ENCODE data around the gene TBC1D14. TPM values are rescaled to one million over a fixed set of nuclear protein-coding genes. Genes with fewer than 3 reads are reported as not detected.

TBC1D14 gene
- total and polyA plus RNA-seq, 9 of the 15 experiments (the other 6 are each of a cell fraction or from before 2014, with no cell fraction given), result 2.1 to 59.6 (median 44.8) TPM

DNA sequence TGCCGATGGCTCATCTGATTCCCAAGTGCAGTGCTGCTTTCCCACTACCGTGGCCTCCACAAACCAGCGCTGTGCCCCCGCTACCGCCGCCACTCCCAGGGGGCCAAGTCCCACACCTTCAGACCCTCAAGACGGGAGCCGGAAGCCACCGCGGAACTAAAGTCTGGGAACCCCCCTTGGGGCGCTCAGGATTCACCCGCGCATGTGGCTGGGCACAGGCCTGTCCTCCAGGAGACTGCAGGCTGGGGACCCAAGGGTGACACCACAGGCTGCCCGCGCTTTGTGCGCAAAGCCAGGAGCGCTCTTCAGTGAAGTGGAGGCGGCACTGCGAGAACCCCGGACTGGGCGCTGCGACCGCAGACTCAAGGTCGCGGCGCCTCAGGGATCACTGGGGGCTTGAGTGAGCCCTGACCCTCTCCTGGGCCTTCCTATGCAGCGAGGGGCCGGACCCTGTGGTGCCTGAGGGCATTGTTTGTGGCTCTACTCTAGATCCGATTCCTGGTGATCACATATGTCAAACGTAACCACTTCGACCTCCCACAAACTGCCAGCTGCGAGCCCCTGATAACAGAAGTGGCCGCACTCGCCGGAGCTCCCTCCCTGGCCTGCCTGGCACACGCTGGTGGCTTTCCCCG is 20.4 kb upstream of the TBC1D14 start:
- H3K4me2 ChIP-seq (ENCODE audit: insufficient read depth, low read length), result no peak overlapping the region
- 91% methylated on average over 33 of the region's 37 CpGs for WGBS (ENCODE audit: insufficient coverage, low coverage, missing lambda C conversion rate)
- peaks cover 31 to 53% of the 10 kb centered on the region in 2 experiments for H3K4me1 ChIP-seq (replicated peaks in 1 of 2; ENCODE audit: control insufficient read depth in 2 of 2, insufficient read depth in 2 of 2, low read length in 2 of 2)
- DNase-seq (ENCODE audit: extremely low read depth in 1 of 4, low spot score in 3 of 4) (no peak), FAIRE-seq (no peak), ATAC-seq (no peak)
- intact Hi-C loops (cut with micrococcal nuclease) (no loop called here), in situ Hi-C loops (cut with MboI) (no loop called here)
- no peaks in the 10 kb centered on the region for H3K79me2 ChIP-seq (ENCODE audit: control insufficient read depth, insufficient read depth, low read length)
- H3K9me1 ChIP-seq (ENCODE audit: control insufficient read depth, insufficient read depth, low read length), result no peaks in the 10 kb centered on the region
- H3K27ac ChIP-seq (ENCODE audit: extremely low read depth, low read depth, low read length), result no peak overlapping the region
- ChIA-PET CTCF (ENCODE audit: low intra/inter-chr PET ratio) (no interaction called here), POLR2A (no interaction called here)
- H4K20me1 ChIP-seq (replicated peaks; ENCODE audit: control insufficient read depth, insufficient read depth, low read length), result no peaks in the 10 kb centered on the region
- H3K27me3 ChIP-seq (ENCODE audit: control insufficient read depth in 2 of 2, insufficient read depth in 2 of 2, low read length in 2 of 2), result no peaks in the 10 kb centered on the region
- H3K4me3 ChIP-seq, result no peak overlapping the region
- H3K9ac ChIP-seq (ENCODE audit: insufficient read depth in 1 of 2, low read depth in 2 of 2, low read length in 2 of 2), result no peak overlapping the region
- no peak overlapping the region for H2AFZ ChIP-seq (ENCODE audit: low read depth, low read length)
- TF ChIP-seq, protein P1, sequence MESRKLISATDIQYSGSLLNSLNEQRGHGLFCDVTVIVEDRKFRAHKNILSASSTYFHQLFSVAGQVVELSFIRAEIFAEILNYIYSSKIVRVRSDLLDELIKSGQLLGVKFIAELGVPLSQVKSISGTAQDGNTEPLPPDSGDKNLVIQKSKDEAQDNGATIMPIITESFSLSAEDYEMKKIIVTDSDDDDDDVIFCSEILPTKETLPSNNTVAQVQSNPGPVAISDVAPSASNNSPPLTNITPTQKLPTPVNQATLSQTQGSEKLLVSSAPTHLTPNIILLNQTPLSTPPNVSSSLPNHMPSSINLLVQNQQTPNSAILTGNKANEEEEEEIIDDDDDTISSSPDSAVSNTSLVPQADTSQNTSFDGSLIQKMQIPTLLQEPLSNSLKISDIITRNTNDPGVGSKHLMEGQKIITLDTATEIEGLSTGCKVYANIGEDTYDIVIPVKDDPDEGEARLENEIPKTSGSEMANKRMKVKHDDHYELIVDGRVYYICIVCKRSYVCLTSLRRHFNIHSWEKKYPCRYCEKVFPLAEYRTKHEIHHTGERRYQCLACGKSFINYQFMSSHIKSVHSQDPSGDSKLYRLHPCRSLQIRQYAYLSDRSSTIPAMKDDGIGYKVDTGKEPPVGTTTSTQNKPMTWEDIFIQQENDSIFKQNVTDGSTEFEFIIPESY (CRISPR knock-in tag; IDR thresholded peaks at IDR 0.05), result peak; percentile 43; the same call in 1 of the 2 replicates
- TF ChIP-seq, protein P2, sequence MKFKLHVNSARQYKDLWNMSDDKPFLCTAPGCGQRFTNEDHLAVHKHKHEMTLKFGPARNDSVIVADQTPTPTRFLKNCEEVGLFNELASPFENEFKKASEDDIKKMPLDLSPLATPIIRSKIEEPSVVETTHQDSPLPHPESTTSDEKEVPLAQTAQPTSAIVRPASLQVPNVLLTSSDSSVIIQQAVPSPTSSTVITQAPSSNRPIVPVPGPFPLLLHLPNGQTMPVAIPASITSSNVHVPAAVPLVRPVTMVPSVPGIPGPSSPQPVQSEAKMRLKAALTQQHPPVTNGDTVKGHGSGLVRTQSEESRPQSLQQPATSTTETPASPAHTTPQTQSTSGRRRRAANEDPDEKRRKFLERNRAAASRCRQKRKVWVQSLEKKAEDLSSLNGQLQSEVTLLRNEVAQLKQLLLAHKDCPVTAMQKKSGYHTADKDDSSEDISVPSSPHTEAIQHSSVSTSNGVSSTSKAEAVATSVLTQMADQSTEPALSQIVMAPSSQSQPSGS (CRISPR knock-in tag; IDR thresholded peaks at IDR 0.05), result no peak
- TF ChIP-seq POLR2G (IDR thresholded peaks at IDR 0.05; ENCODE audit: low read depth, low read length), result peak; percentile 51; the same call in 1 of the 2 replicates
- no peaks in the 10 kb centered on the region for H3K36me3 ChIP-seq (ENCODE audit: control insufficient read depth, insufficient read depth, low read length)
- peaks cover 8% of the 10 kb centered on the region for H3K9me3 ChIP-seq (replicated peaks; ENCODE audit: control insufficient read depth, insufficient read depth, low read depth, low read length)
- no TSS peak for BruUV-seq (replicated peaks)

Measured in K562 (cell line).